ENCODE results near the gene DIS3L2.

- TF ChIP-seq, protein P1, sequence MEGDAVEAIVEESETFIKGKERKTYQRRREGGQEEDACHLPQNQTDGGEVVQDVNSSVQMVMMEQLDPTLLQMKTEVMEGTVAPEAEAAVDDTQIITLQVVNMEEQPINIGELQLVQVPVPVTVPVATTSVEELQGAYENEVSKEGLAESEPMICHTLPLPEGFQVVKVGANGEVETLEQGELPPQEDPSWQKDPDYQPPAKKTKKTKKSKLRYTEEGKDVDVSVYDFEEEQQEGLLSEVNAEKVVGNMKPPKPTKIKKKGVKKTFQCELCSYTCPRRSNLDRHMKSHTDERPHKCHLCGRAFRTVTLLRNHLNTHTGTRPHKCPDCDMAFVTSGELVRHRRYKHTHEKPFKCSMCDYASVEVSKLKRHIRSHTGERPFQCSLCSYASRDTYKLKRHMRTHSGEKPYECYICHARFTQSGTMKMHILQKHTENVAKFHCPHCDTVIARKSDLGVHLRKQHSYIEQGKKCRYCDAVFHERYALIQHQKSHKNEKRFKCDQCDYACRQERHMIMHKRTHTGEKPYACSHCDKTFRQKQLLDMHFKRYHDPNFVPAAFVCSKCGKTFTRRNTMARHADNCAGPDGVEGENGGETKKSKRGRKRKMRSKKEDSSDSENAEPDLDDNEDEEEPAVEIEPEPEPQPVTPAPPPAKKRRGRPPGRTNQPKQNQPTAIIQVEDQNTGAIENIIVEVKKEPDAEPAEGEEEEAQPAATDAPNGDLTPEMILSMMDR (IDR thresholded peaks at IDR 0.05; ENCODE audit: insufficient read depth, low read depth, low read length), result no peak
- no peak for TF ChIP-seq EZH2 (IDR thresholded peaks at IDR 0.05; ENCODE audit: insufficient read depth, low read length)
These were observed 173.4 kb downstream of the DIS3L2 start for GRCh38 chr2:232134939-232135338.
